GM23338 (cell line): Measurements from ENCODE around the gene MRPS10. TPM values are rescaled to one million over a fixed set of nuclear protein-coding genes. Genes with fewer than 3 reads are reported as not detected.

ENCODE experiments used
- ATAC-seq: fragments of 200-7000 bp; cut with Tn5 transposase; 3 replicates; pipeline ENCODE4 v1.9.1; 2020
- DNase-seq: peaks from one replicate; pipeline ENCODE4 v3.0.0-alpha.2; 2015; ENCODE audit warnings: low spot score
- H2AFZ ChIP-seq: fragments of 200-600 bp; sonication (generic); 2 replicates; pipeline ENCODE4 v1.8.0; 2016; ENCODE audit warnings: antibody characterized with exemption, mild to moderate bottlenecking, moderate library complexity
- H3F3A ChIP-seq: fragments of 200-600 bp; sonication (generic); replicated peaks from 2 replicates; pipeline ENCODE4 v1.8.0; 2017; ENCODE audit warnings: antibody characterized with exemption, mixed run types, low read depth
- H3K27ac ChIP-seq: fragments of 200-600 bp; sonication (generic); 2 replicates; pipeline ENCODE4 v1.6.1; 2016; ENCODE audit warnings: low read depth
- H3K27me3 ChIP-seq: fragments of 200-600 bp; sonication (generic); 2 replicates; pipeline ENCODE4 v1.8.0; 2016; ENCODE audit warnings: mild to moderate bottlenecking, mixed run types, moderate library complexity; ENCODE audit not compliant: insufficient read depth
- H3K36me3 ChIP-seq: fragments of 200-600 bp; sonication (generic); 2 replicates; pipeline ENCODE4 v1.8.0; 2016; ENCODE audit warnings: mild to moderate bottlenecking; ENCODE audit not compliant: insufficient read depth
- H3K4me1 ChIP-seq: fragments of 200-600 bp; sonication (generic); 2 replicates; pipeline ENCODE4 v1.8.0; 2016; ENCODE audit warnings: mild to moderate bottlenecking, moderate library complexity; ENCODE audit not compliant: insufficient read depth
- H3K4me2 ChIP-seq: fragments of 200-600 bp; sonication (generic); 2 replicates; pipeline ENCODE4 v1.7.1; 2017; ENCODE audit warnings: mixed run types
- H3K4me3 ChIP-seq: fragments of 200-600 bp; sonication (generic); 2 replicates; pipeline ENCODE4 v1.6.1; 2016; ENCODE audit warnings: mixed run types
- H3K79me2 ChIP-seq: fragments of 200-600 bp; sonication (generic); replicated peaks from 2 replicates; pipeline ENCODE4 v1.8.0; 2017; ENCODE audit warnings: mild to moderate bottlenecking; ENCODE audit not compliant: insufficient read depth
- H3K9me2 ChIP-seq: fragments of 200-600 bp; sonication (generic); 2 replicates; pipeline ENCODE4 v1.8.0; 2017; ENCODE audit not compliant: insufficient read depth
- H4K20me1 ChIP-seq: fragments of 200-600 bp; sonication (generic); replicated peaks from 2 replicates; pipeline ENCODE4 v1.8.0; 2017; ENCODE audit warnings: mild to moderate bottlenecking; ENCODE audit not compliant: insufficient read depth
- H3K27ac Mint-ChIP-seq: 2 replicates; pipeline ENCODE4 v1.8.0; 2020; ENCODE audit warnings: inconsistent platforms, mild to moderate bottlenecking, moderate library complexity, mixed read lengths
- H3K27me3 Mint-ChIP-seq: 3 replicates; pipeline ENCODE4 v1.8.0; 2022; ENCODE audit warnings: low read depth, mild to moderate bottlenecking, moderate library complexity, mixed read lengths, inconsistent platforms; ENCODE audit not compliant: insufficient read depth, poor library complexity
- H3K36me3 Mint-ChIP-seq: 3 replicates; pipeline ENCODE4 v1.8.0; 2021; ENCODE audit warnings: low read depth, mild to moderate bottlenecking, inconsistent platforms, moderate library complexity, mixed read lengths
- H3K4me1 Mint-ChIP-seq: 3 replicates; pipeline ENCODE4 v1.8.0; 2020; ENCODE audit warnings: mild to moderate bottlenecking, inconsistent platforms, mixed read lengths
- H3K4me3 Mint-ChIP-seq: 3 replicates; pipeline ENCODE4 v1.8.0; 2021; ENCODE audit warnings: moderate library complexity, mild to moderate bottlenecking, inconsistent platforms, mixed read lengths
- H3K9me3 Mint-ChIP-seq: 3 replicates; pipeline ENCODE4 v1.8.0; 2020; ENCODE audit warnings: moderate library complexity, mild to moderate bottlenecking, inconsistent platforms, mixed read lengths
- CREB1 ChIP-seq: fragments of 250-450 bp; sonication (Bioruptor Pico); IDR thresholded peaks from 2 replicates; pipeline ENCODE4 v1.5.0; 2020; ENCODE audit warnings: low read depth, mild to moderate bottlenecking, moderate library complexity
- CTCF ChIP-seq, 2 experiments: fragments of 200-600 bp in 1 of 2; sonication (generic) in 1 of 2; conservative IDR thresholded peaks; 2 replicates each; pipeline versions ENCODE4 v1.5.1 to v1.6.1; 2016 to 2017; ENCODE audit warnings: antibody characterized with exemption in 2 of 2, low read depth in 2 of 2, mild to moderate bottlenecking in 2 of 2, moderate library complexity in 1 of 2
- ETS1 ChIP-seq: IDR thresholded peaks from 2 replicates; pipeline ENCODE4 v1.6.1; 2016; ENCODE audit warnings: antibody characterized with exemption
- EZH2phosphoT487 ChIP-seq: fragments of 200-600 bp; sonication (generic); IDR thresholded peaks from one replicate; pipeline ENCODE4 v1.8.1; 2018; ENCODE audit warnings: antibody characterized with exemption; ENCODE audit not compliant: unreplicated experiment
- NANOG ChIP-seq: IDR thresholded peaks from 2 replicates; pipeline ENCODE4 v1.6.1; 2016; ENCODE audit warnings: antibody characterized with exemption, borderline replicate concordance
- POLR2AphosphoS5 ChIP-seq: IDR thresholded peaks from 2 replicates; pipeline ENCODE4 v1.6.1; 2016; ENCODE audit warnings: antibody characterized with exemption, low read depth
- REST ChIP-seq: IDR thresholded peaks from one replicate; pipeline ENCODE4 v1.6.1; 2018; ENCODE audit warnings: antibody characterized with exemption; ENCODE audit not compliant: unreplicated experiment
- STAT1 ChIP-seq: IDR thresholded peaks from one replicate; pipeline ENCODE4 v1.6.1; 2016; ENCODE audit warnings: antibody characterized with exemption; ENCODE audit not compliant: unreplicated experiment
- ZNF114 ChIP-seq: fragments of 250-450 bp; sonication (Bioruptor Pico); IDR thresholded peaks from 2 replicates; pipeline ENCODE4 v1.5.0; 2020; ENCODE audit warnings: mild to moderate bottlenecking, moderate library complexity
- ZNF331 ChIP-seq: fragments of 250-450 bp; sonication (Bioruptor Pico); IDR thresholded peaks from 2 replicates; pipeline ENCODE4 v1.5.0; 2020; ENCODE audit warnings: low read depth, mild to moderate bottlenecking, moderate library complexity
- ZNF462 ChIP-seq: fragments of 250-450 bp; sonication (Bioruptor Pico); IDR thresholded peaks from 2 replicates; pipeline ENCODE4 v1.5.0; 2020; ENCODE audit warnings: mild to moderate bottlenecking, moderate library complexity
- polyA plus RNA-seq: library from polyadenylated mRNA; unstranded; fragments of >200 nt; fragmentation: Nextera tagmentation; extraction: Ambion mirVana; gene quantifications from 2 replicates; pipeline ENCODE4 v1.2.1, GENCODE V29; 2016
- total RNA-seq: library from RNA; depleted of rRNA; stranded (reverse); fragments of >200 nt; shearing (Covaris generic); gene quantifications from 2 replicates; pipeline ENCODE4 v1.2.3, GENCODE V29; 2014

MRPS10 gene
- total and polyA plus RNA-seq, 2 experiments from 2014 or later: 36.2 to 42.7 TPM

GRCh38 chr6:42255050-42255449 lies 37.4 kb upstream of the MRPS10 start:
- ATAC-seq: no peak

More at GRCh38 chr6:42255050-42255449, 37.4 kb upstream of the MRPS10 start:
- H3K27ac ChIP-seq: no peak overlapping the region
- 0 out of 2 replicates have a peak, but pooled peaks cover 8% of the 10 kb centered on the region for H4K20me1 ChIP-seq
- H3K4me3 ChIP-seq: no peak overlapping the region
- Mint-ChIP-seq H3K36me3 (peaks cover 66% of the 10 kb centered on the region), H3K4me1 (peaks cover 36% of the 10 kb centered on the region), H3K27me3 (peaks cover 9% of the 10 kb centered on the region), H3K27ac (no peak overlapping the region), H3K9me3 (no peaks in the 10 kb centered on the region), H3K4me3 (no peak overlapping the region)
- H3F3A ChIP-seq: peaks cover 9% of the 10 kb centered on the region; the same call in 1 of the 2 replicates
- H3K4me2 ChIP-seq: no peak overlapping the region
- TF ChIP-seq POLR2AphosphoS5 (no peak), EZH2phosphoT487 (no peak), STAT1 (no peak), ZNF462 (CRISPR knock-in tag) (no peak), CREB1 (CRISPR knock-in tag) (no peak), ZNF331 (CRISPR knock-in tag) (no peak), REST (no peak), CTCF (conservative IDR thresholded peaks at IDR 0.05; ENCODE audit: low read depth in 2 of 2) (no peak), ZNF114 (CRISPR knock-in tag) (no peak), NANOG (no peak), ETS1 (no peak)
- H3K9me2 ChIP-seq: peaks cover 7% of the 10 kb centered on the region; the same call in 1 of the 2 replicates
- DNase-seq: no peak
- H2AFZ ChIP-seq: no peak overlapping the region
- peaks cover 29% of the 10 kb centered on the region for H3K4me1 ChIP-seq
- H3K36me3 ChIP-seq: peaks cover 30% of the 10 kb centered on the region
- H3K79me2 ChIP-seq: no peaks in the 10 kb centered on the region
- H3K27me3 ChIP-seq: no peaks in the 10 kb centered on the region
